NCI-H2081 (cell line): ENCODE measurements around the gene NUAK2.

Source experiments
- DNase-seq, 2 experiments: peaks; one replicate each; lab custom pipeline; 2025; lab: John Stamatoyannopoulos, UW

Gene NUAK2

GRCh38 chr1:205274041-205274691 is 47.4 kb downstream of the NUAK2 start:
- DNase-seq, result no peak

GRCh38 chr1:205273551-205273982 is 48.0 kb downstream of the NUAK2 start:
- peak; percentile 86 to 89 for DNase-seq

- DNase-seq, result no peak
Measured at GRCh38 chr1:205272536-205272935, 49.0 kb downstream of the NUAK2 start.

GRCh38 chr1:205271745-205272144 is 49.8 kb downstream of the NUAK2 start:
- no peak for DNase-seq

- no peak for DNase-seq
Measured at GRCh38 chr1:205271277-205271676, 50.3 kb downstream of the NUAK2 start.

GRCh38 chr1:205270764-205271163 is 50.8 kb downstream of the NUAK2 start:
- peak in 1 of 2 experiments; percentile 23 for DNase-seq

- no peak for DNase-seq
Measured at GRCh38 chr1:205270271-205270670, 51.3 kb downstream of the NUAK2 start.

GRCh38 chr1:205269711-205270110 is 51.8 kb downstream of the NUAK2 start:
- no peak for DNase-seq

- DNase-seq, result no peak
Measured at GRCh38 chr1:205268846-205269680, 52.5 kb downstream of the NUAK2 start.

- no peak for DNase-seq
Measured at GRCh38 chr1:205267306-205267902, 54.1 kb downstream of the NUAK2 start.

GRCh38 chr1:205266611-205267305 is 54.8 kb downstream of the NUAK2 start:
- no peak for DNase-seq

GRCh38 chr1:205263580-205264190 is 57.9 kb downstream of the NUAK2 start:
- DNase-seq, result no peak

GRCh38 chr1:205262731-205263171 is 58.8 kb downstream of the NUAK2 start:
- no peak for DNase-seq

- DNase-seq, result no peak
Measured at GRCh38 chr1:205261946-205262691, 59.4 kb downstream of the NUAK2 start.

GRCh38 chr1:205260948-205261732 is 60.4 kb downstream of the NUAK2 start:
- DNase-seq, result no peak

GRCh38 chr1:205259998-205260397 is 61.5 kb downstream of the NUAK2 start:
- DNase-seq, result no peak

- no peak for DNase-seq
Measured at GRCh38 chr1:205259324-205259832, 62.2 kb downstream of the NUAK2 start.

GRCh38 chr1:205258719-205259118 is 62.8 kb downstream of the NUAK2 start:
- no peak for DNase-seq

- no peak for DNase-seq
Measured at GRCh38 chr1:205258261-205258691, 63.3 kb downstream of the NUAK2 start.

GRCh38 chr1:205257735-205258134 is 63.8 kb downstream of the NUAK2 start:
- DNase-seq, result no peak
